ENCODE measurements around the gene CAMKMT.

CAMKMT gene

DNA sequence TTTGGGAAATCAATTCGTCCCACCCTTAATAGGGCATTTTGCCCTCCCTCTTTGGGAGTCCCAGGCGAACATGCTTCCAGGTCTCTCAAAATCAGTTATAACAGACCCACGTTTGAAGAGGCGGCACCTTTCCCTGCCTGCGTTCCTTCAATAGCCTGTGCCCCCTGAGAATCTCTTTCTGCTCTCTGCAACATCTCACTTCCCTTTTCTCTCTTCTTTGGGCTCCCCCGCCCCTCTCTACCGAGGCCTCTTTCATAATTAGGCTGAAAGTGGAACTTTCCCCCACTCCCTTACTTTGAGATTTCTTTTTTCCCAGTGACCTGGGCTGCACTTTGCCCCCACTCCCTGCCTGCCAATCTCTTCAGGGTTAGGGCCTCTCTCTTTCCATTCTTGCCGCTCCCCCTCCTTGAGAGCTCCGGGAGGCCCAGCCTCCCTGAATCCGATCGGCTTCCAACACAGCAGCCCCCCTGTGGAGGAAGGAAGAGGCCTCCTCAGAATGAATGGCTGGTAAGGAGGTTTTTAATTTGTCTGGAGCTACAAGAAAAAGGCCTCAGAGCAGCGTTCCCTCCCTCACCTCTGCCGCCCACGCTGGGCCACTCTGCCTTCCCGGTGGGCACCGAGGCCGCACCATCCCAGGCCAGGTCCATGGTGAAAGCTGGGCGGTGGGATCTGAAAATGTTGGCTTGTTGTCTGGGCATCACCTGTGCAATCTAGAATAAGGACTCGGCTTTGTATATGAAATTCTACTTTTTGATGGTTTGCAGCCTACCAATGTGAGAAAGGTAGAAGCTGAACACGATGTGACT lies 417.1 kb downstream of the CAMKMT start:
- peak in 1 of 2 donors; percentile 41 for DNase-seq

DNA sequence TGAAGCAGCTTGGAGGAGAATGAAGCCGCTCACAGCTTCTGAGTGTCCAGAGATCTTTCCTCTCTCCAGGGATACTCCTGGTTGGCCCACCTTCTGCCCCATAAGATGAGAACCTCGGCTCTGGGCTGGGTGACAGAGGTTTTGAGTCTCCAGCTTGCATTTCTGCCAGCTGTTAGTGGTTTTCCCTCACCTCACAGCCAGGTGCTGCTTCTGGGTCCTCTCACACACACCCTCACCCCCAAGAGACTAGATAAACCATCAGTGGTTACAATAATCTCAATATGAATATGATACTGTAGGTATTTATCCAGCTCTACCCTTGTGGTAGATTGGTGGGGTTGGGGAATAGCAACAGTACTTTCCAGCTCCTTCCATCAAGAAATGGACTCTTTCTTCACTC lies 418.0 kb downstream of the CAMKMT start:
- no peak for DNase-seq

GRCh38 chr2:44780406-44780805 lies 418.7 kb downstream of the CAMKMT start:
- no peak for DNase-seq

GRCh38 chr2:44785433-44785832 lies 423.7 kb downstream of the CAMKMT start:
- DNase-seq = no peak

DNA sequence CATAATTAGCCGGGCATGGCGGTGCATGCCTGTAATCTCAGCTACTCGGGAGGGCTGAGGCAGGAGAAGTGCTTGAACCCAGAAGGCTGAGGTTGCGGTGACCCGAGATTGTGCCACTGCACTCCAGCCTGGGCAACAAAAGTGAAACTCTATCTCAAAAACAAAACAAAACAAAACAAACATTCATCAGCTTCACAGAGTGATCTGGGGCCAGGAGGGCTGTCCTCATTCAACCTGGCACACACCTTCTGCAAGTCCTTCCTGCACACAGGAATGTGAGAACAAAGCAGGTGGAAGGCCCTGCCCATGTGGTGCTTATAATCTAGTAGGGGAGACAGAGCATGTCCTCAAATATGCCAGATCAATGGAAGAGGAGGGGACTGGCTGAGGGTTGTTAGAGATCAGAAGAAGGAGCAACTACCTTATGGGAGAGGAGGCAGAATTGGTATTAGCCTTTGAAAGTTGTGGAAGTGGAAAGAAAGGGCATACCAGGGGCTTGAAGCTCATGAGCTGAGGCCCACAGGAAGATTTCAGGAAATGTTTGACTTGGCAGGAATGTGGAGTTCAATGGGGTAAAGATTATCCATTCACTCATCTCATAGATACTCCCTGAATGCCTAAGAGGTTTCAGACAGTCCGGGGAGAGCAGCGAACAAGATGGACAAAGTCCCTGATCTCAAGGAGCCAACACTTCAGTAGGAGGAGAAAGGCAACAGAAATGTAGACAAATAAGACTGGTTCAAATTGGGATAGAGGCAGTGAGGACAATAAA lies 424.5 kb downstream of the CAMKMT start:
- no peak for DNase-seq

GRCh38 chr2:44786817-44787214 lies 425.1 kb downstream of the CAMKMT start:
- DNase-seq = no peak

GRCh38 chr2:44787663-44788062 lies 425.9 kb downstream of the CAMKMT start:
- DNase-seq = no peak

GRCh38 chr2:44789446-44789845 lies 427.7 kb downstream of the CAMKMT start:
- DNase-seq = no peak

GRCh38 chr2:44789971-44790721 lies 428.4 kb downstream of the CAMKMT start:
- DNase-seq = no peak

DNA sequence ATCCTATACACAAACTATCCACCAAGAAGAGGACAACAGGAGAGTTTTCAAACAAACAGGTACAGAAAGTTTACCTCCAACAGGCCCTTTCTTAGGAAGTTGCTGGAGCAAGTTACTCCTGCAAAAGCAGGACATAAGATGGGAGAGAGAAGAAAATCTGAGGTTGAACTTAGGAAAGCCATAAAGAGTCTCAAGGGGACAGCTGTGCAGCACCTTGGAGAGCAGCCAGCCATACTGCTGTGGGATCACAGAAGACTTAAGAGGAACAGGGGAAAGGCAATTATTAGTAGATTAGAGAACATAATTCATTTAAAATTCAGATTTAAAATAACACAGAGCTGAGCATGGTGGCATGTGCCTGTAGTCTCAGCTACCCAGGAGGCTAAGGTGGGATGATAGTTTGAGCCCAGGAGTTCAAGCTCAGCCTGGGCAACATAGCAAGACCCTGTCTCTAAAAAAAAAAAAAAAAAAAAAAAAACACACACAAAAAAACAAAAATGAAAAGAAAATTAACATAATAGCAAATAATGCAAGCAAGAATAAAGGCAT lies 431.6 kb downstream of the CAMKMT start:
- DNase-seq = no peak

DNA sequence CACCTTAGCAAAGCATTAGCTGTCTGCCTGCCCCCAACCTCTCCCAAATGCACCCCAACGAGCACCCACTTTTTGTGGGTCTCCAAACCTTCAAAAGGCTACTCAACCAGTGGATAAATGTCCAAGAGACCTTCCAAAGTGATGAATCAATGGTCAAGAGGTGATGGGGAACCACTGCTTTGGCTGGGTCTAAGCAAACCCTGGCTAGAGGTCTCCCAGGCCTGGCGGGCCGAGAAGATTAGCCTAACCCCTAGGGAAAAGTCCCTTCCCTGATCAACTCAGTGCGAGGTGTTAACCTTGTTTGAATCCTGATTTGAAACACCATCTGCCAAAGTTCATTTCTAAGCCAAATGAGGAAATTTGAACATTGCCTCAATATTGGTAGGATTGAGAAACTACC lies 435.0 kb downstream of the CAMKMT start:
- no peak for DNase-seq

- DNase-seq = no peak
Observed at GRCh38 chr2:44798139-44798659, 436.5 kb downstream of the CAMKMT start.

GRCh38 chr2:44799105-44799504 lies 437.4 kb downstream of the CAMKMT start:
- no peak for DNase-seq

- no peak for DNase-seq
Observed at GRCh38 chr2:44799754-44800153, 438.0 kb downstream of the CAMKMT start.

GRCh38 chr2:44801289-44801840 lies 439.6 kb downstream of the CAMKMT start:
- DNase-seq = no peak

DNA sequence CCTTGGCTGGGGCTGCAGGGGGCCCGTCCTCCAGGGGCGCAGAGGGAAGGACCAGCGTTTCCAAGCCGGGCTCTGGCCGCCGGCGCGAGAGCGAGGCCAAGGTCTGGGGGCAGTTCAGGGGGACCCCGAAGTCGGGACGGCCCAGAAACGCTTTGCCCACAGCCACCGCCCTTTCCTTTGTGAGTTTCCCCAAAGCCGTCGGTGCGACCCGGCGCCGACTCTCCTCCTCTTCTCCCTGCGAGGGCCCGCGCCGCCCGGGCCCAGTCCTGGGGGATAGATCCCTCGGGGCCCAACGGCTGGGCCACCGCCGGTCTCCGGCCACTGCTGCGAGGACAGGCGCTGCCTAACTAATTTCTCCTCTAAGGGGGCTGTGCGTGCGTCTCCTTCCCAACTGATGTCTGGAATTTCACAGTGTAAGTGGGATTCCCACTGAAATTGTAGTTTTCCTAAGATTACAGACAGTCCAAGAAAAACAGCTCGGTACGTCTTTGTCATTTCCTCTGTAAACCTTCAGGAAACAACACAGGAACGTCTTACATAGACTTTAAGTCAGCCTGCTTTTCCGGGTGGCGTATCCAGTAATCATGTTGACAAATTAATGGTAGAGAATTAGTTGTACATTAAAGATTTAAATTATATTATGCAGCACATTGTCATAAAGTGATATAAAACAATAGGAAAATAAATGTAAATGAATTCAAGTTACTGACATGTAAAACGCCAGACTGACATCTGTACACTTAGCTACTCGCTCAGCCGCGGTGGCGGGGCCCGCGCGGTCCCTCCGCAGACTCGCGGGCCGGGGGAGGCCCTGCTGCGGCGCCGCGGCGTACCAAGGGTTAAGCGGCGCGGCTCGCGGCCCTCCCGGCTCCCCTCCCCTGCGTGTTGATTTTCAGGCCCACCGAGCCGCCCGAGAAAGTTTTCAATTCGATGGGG lies 440.4 kb downstream of the CAMKMT start:
- DNase-seq = no peak

DNA sequence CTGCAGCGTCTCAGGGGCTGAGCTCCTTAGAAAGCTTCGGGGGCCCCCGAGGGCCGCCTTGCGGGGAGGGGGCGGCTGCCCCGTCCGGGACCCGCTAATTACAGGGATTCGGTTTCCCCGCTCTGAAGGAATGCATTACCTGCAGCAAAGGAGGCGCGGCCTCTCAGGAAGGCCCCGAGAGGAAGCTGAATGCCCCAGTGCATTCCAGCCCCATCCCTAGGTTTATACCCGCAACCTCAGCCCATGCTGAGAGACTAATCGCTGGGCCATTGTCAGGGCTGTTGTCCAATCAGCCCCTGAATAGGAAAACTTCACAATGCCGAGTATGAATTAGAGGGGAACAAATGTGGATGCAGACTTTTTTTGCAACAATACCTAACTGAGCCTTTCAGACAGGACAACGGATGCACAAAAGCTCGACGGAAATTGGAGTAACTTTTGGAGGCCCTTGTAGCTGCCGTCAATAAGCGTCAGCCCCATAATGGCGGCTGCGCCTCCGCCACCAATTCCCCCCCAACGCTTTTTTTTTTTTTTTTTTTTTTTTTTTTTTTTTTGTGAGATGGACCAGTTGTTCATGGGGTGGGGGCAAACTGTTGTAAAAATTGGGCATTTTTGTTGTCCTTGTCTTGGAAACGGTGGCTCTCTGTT lies 441.2 kb downstream of the CAMKMT start:
- no peak for DNase-seq

- no peak for DNase-seq
Observed at GRCh38 chr2:44804406-44805265, 442.9 kb downstream of the CAMKMT start.

GRCh38 chr2:44805401-44806235 lies 443.9 kb downstream of the CAMKMT start:
- DNase-seq = no peak

All from bone marrow (tissue), 2 donors.